ENCODE results near the gene ZFP62. TPM values are rescaled to one million over a fixed set of nuclear protein-coding genes. Genes with fewer than 3 reads are reported as not detected.

Gene ZFP62
- total and polyA plus RNA-seq, 2 of the 4 experiments (the other 2 are of a cell fraction) = 8.2 to 20.3 TPM

DNA sequence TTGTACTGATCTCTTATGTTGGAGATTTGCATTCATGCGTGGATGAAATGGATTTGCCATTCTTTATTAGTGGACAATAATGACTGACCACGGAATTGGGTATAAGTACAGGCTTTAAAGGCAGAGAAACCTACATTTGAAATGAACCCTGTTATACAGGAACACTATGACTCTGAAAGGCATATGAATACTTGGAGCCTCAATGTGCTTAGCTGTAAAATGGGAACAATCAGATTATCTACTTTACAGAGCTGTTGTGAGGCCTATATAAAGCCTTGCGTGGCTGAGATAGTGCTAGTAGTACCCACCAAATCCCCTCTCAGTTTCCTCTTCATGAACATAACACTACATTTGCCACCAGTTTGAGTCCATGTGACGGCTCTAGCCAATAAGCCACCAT lies 39.5 kb downstream of the ZFP62 start:
- Histone ChIP-seq H3K79me1 (ENCODE audit: low read depth in 1 of 2, low read length in 2 of 2) (no peaks in the 10 kb centered on the region; a peak in 1 of 4 replicates), H3K14ac (replicated peaks; ENCODE audit: low read depth, low read length) (no peak overlapping the region), H2BK120ac (ENCODE audit: low read depth, low read length) (no peak overlapping the region), H3K9me1 (ENCODE audit: insufficient read depth, low read length) (peaks cover 8% of the 10 kb centered on the region), H3K9ac (ENCODE audit: low read depth, low read length) (no peak overlapping the region), H3K27ac (ENCODE audit: insufficient read depth, low read length) (no peak overlapping the region), H3K9me3 (ENCODE audit: control insufficient read depth, insufficient read depth, low read length) (no peaks in the 10 kb centered on the region), H3K4me1 (ENCODE audit: control insufficient read depth, insufficient read depth, low read length) (peaks cover 25% of the 10 kb centered on the region), H2BK20ac (ENCODE audit: low read depth, low read length) (no peak overlapping the region), H4K8ac (ENCODE audit: low read depth in 2 of 2, low read length in 2 of 2) (no peak overlapping the region), H4K5ac (ENCODE audit: low read depth, low read length) (no peak overlapping the region), H3K27me3 (ENCODE audit: control insufficient read depth, insufficient read depth, low read length) (no peaks in the 10 kb centered on the region), H4K91ac (ENCODE audit: insufficient read depth, low read depth, low read length) (no peak overlapping the region), H2BK5ac (ENCODE audit: low read depth, low read length, poor library complexity, severe bottlenecking) (no peak overlapping the region), H4K20me1 (ENCODE audit: insufficient read depth, low read length) (no peaks in the 10 kb centered on the region), H2AK5ac (ENCODE audit: low read depth, low read length) (no peak overlapping the region), H3K18ac (ENCODE audit: low read depth, low read length) (no peak overlapping the region), H3K4ac (ENCODE audit: low read depth, low read length) (no peak overlapping the region), H2BK15ac (ENCODE audit: low read depth, low read length) (no peak overlapping the region), H2AK9ac (replicated peaks; ENCODE audit: low read depth, low read length, poor library complexity) (no peak overlapping the region), H3K4me3 (ENCODE audit: insufficient read depth, low read depth, low read length) (no peak overlapping the region), H3K4me2 (ENCODE audit: low read depth, low read length) (no peak overlapping the region), H3K36me3 (ENCODE audit: control insufficient read depth, insufficient read depth, low read length) (no peaks in the 10 kb centered on the region), H2AFZ (replicated peaks; ENCODE audit: low read length, poor library complexity) (no peak overlapping the region), H3K56ac (ENCODE audit: extremely low read depth, insufficient read depth, low read length) (no peak overlapping the region), H3K23ac (ENCODE audit: low read depth, low read length) (no peak overlapping the region)
- DNase-seq (no peak), ATAC-seq (ENCODE audit: low read depth) (no peak)
- ChIA-PET CTCF (interaction anchor here (0.7 kb wide), 2 partner anchors 8 to 9 kb away, joined by 3 to 4 read pairs; no protein-coding TSS in a partner anchor), POLR2A (ENCODE audit: unreplicated experiment) (no interaction called here)
- intact Hi-C loops (cut with micrococcal nuclease) (no loop called here), in situ Hi-C loops (cut with MboI; ENCODE audit: low sequenced_read_pairs) (no loop called here), dilution Hi-C loops (cut with HindIII; ENCODE audit: low sequenced_read_pairs, unreplicated experiment) (no loop called here)
- BruUV-seq (replicated peaks) = no TSS peak
- no CpG with 5 or more reads among the region's 4 CpGs for WGBS, 2 experiments (ENCODE audit: extremely low coverage in 2 of 2, insufficient read length in 1 of 2)
- no peak for TF ChIP-seq RCOR1 (IDR thresholded peaks at IDR 0.05; ENCODE audit: insufficient replicate concordance, low read length)

Data from IMR-90 (cell line).